Measurements from ENCODE around the gene CA4. TPM values are rescaled to one million over a fixed set of nuclear protein-coding genes. Genes with fewer than 3 reads are reported as not detected.

The CA4 gene
- total RNA-seq, 1 experiment from 2014 or later: 1.7 TPM

DNA sequence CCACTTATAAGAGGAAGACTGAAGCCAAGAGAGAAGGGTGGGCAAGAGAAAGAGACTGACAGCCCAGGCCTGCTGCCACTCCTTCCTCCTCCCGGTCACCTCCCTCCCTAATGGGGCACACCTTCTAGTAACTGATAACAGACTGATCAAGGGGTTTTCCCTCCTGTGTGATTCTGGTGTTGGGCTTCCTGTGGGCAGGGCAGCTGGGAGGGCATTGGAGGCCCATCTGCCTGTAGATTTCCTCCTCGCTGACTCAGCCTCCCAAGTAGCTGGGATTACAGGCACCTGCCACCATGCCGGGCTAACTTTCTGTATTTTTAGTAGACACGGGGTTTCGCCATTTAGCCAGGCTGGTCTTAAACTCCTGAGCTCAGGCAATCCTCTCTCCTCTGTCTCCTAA lies 16.2 kb downstream of the CA4 start:
- no CpG with 5 or more reads among the region's 5 CpGs for WGBS (ENCODE audit: extremely low coverage, insufficient read length, low lambda C conversion rate)
- Histone ChIP-seq H2BK5ac (ENCODE audit: insufficient read length, low read length) (no peak overlapping the region), H3K79me1 (ENCODE audit: insufficient read depth, low read depth, low read length, poor library complexity, severe bottlenecking) (no peaks in the 10 kb centered on the region), H3K23me2 (ENCODE audit: insufficient read length, low read depth, low read length, poor library complexity, severe bottlenecking) (no peaks in the 10 kb centered on the region), H4K91ac (ENCODE audit: insufficient read length, low read depth, low read length) (no peak overlapping the region), H2BK120ac (ENCODE audit: low read depth, low read length, poor library complexity, severe bottlenecking) (no peak overlapping the region), H3K9me3 (ENCODE audit: control insufficient read depth, low read depth, low read length) (no peaks in the 10 kb centered on the region), H3K18ac (ENCODE audit: insufficient read length, low read depth, low read length) (no peak overlapping the region), H2AFZ (ENCODE audit: low read length) (no peak overlapping the region), H2BK12ac (ENCODE audit: insufficient read length, low read depth, low read length) (no peak overlapping the region), H2AK5ac (ENCODE audit: insufficient read length, low read length) (no peak overlapping the region), H4K8ac (replicated peaks; ENCODE audit: insufficient read length, low read depth, low read length) (no peak overlapping the region), H3K27ac (ENCODE audit: insufficient read length, low read depth, low read length) (no peak overlapping the region), H4K20me1 (ENCODE audit: control insufficient read depth, insufficient read depth, insufficient read length) (peaks cover 2% of the 10 kb centered on the region), H3K4me2 (ENCODE audit: insufficient read depth, insufficient read length, low read length) (no peak overlapping the region), H3K14ac (ENCODE audit: insufficient read depth, low read length) (no peak overlapping the region), H3K9ac (ENCODE audit: extremely low read depth, insufficient read length, low read length) (no peak overlapping the region), H4K5ac (ENCODE audit: insufficient read length, low read depth, low read length) (no peak overlapping the region), H3T11ph (ENCODE audit: low read length) (no peak overlapping the region), H3K79me2 (ENCODE audit: insufficient read depth, low read length) (no peaks in the 10 kb centered on the region), H2BK15ac (ENCODE audit: low read depth, low read length) (no peak overlapping the region), H2BK20ac (ENCODE audit: low read depth, low read length, poor library complexity, severe bottlenecking) (no peak overlapping the region), H3K56ac (ENCODE audit: insufficient read length, low read depth, low read length) (no peak overlapping the region), H3K27me3 (ENCODE audit: insufficient read depth, low read length) (no peaks in the 10 kb centered on the region), H3K4me1 (ENCODE audit: insufficient read depth, low read length) (peaks cover 5% of the 10 kb centered on the region; the same call in 1 of the 2 replicates), H3K4ac (ENCODE audit: low read depth, low read length) (no peak overlapping the region), H3K23ac (ENCODE audit: insufficient read length, low read depth, low read length) (no peak overlapping the region)
- H3K27me3 Mint-ChIP-seq (ENCODE audit: low read depth): peaks cover under 1% of the 10 kb centered on the region
- no peak for DNase-seq
- no peak overlapping the region; a peak in 1 of 7 replicates for H3K27ac Mint-ChIP-seq
- TF ChIP-seq, protein P1, sequence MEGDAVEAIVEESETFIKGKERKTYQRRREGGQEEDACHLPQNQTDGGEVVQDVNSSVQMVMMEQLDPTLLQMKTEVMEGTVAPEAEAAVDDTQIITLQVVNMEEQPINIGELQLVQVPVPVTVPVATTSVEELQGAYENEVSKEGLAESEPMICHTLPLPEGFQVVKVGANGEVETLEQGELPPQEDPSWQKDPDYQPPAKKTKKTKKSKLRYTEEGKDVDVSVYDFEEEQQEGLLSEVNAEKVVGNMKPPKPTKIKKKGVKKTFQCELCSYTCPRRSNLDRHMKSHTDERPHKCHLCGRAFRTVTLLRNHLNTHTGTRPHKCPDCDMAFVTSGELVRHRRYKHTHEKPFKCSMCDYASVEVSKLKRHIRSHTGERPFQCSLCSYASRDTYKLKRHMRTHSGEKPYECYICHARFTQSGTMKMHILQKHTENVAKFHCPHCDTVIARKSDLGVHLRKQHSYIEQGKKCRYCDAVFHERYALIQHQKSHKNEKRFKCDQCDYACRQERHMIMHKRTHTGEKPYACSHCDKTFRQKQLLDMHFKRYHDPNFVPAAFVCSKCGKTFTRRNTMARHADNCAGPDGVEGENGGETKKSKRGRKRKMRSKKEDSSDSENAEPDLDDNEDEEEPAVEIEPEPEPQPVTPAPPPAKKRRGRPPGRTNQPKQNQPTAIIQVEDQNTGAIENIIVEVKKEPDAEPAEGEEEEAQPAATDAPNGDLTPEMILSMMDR (conservative IDR thresholded peaks at IDR 0.05): no peak
- H3K9me3 Mint-ChIP-seq: no peaks in the 10 kb centered on the region
- H3K4me1 Mint-ChIP-seq: peaks cover 37 to 44% of the 10 kb centered on the region in 2 experiments
- H3K36me3 Mint-ChIP-seq (ENCODE audit: insufficient read depth in 1 of 3, low read depth in 3 of 3): no peaks in the 10 kb centered on the region
- H3K4me3 Mint-ChIP-seq: no peak overlapping the region
